HG03442 (cell line): ENCODE measurements around the gene ATRNL1.

Experiments used
- ATAC-seq: cut with Tn5 transposase; IDR thresholded peaks from one replicate; pipeline ENCODE4 v1.9.1; 2021; ENCODE audit warnings: mild to moderate bottlenecking, moderate library complexity; ENCODE audit not compliant: unreplicated experiment

ATRNL1 gene

DNA sequence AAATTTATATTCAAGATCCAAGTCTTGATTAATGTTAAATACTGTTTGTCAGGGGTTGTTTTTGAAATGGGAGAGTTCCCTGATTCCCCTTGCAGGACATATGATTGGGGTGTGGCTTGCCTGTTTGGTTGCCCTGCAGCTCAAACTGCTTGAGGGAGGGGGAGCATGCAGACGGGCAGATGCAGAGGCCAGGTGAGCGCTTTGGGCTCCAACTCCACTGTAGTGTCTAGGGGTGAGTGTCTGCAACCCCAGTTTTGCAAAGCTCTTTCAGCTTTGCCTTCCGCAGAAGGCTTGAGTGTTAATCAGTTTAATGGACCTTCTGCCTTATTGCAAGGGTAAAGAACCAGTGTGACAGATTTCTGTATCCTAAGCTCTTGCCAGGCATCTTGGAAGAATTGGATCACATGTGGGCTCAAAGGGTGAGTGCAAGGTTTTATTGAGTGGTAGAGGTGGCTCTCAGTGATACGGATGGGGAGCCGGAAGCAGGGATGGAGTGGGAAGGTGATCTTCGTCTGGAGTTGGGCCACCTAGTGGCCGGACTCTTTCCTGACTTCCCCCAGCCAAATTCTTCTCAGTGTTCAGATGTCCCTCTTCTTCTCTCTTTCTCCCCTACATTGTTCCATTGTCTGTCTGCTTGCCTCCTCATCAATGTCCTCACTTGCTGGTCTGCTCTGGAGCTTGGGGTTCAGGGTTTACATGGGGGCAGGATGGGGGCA, 479.7 kb downstream of the ATRNL1 start:
- no peak for ATAC-seq

- ATAC-seq, result no peak
These were observed 487.1 kb downstream of the ATRNL1 start for GRCh38 chr10:115580239-115580638.

DNA sequence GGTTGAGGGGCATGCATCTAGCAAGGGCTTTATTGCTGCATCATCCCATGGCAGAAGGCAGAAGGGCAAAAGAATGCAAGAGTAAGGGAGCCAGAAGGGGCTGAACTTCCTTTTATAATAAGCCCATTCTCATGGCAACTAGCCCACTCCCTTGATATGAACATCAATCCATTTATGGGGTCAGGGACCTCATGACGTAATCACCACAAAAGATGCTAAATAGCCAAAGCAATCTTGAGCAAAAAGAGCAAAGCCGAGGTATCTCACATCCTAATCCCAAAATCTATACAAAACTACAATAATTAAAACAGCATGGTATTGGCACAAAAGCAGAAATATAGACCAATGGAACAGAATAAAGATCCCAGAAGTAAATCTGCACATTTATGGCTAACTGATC, 499.9 kb downstream of the ATRNL1 start:
- no peak for ATAC-seq

DNA sequence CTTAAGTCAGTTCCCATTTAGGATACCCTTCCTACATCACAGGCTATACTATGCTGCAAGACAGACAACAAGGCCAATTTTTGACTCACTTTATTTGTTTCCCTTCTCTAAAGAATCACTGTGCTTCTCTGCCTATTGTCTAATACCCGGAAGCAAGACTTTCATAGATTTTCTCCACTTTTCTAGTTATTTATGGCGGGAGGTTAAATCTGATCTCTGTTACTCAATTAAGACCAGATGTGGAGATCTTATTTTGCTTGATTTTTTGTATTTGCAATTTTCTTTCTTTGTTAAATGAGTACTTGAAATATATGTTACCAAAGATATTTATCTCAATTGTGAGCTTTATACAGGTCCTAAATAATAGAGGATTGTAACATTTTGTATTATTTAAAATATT, 511.5 kb downstream of the ATRNL1 start:
- no peak for ATAC-seq

DNA sequence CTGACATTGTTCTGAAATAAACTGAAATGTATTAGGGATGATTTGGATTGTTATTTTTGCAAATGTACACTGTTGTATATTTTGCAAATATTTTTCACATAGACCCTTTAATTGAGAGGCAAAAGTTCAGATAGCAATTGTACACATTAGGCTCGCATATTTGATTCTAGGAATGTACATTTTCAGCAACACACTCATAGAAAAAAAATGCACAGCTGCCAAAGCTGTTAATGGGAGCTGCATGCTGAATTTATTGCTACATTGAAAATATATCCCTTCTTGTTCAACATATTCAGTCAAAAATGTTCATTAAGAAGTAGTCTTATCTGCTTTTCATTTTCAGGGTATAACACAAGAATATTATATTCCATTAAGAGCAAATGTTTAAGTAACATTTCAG, 512.9 kb downstream of the ATRNL1 start:
- ATAC-seq, result no peak

DNA sequence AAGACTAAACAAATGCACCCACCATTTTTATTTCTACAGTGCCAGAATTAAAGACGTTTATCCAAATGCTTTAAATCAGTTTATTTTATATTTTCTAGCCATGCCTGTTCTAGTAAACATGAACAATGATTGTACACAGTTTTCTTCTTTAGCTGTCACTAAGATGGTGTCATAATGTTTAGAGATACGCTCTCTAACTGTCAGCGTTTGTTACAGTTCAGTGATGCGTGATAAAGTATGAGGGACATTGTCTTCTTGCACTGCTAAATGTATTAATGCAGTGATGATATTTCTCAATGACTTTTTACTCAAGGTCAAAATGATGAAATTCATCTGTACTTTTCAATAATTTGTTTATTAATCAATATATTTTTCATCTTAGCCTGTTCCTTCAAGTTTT, 513.6 kb downstream of the ATRNL1 start:
- ATAC-seq, result no peak

- no peak for ATAC-seq
These were observed 531.3 kb downstream of the ATRNL1 start for GRCh38 chr10:115624448-115624847.

GRCh38 chr10:115628616-115629015, 535.5 kb downstream of the ATRNL1 start:
- ATAC-seq, result no peak

DNA sequence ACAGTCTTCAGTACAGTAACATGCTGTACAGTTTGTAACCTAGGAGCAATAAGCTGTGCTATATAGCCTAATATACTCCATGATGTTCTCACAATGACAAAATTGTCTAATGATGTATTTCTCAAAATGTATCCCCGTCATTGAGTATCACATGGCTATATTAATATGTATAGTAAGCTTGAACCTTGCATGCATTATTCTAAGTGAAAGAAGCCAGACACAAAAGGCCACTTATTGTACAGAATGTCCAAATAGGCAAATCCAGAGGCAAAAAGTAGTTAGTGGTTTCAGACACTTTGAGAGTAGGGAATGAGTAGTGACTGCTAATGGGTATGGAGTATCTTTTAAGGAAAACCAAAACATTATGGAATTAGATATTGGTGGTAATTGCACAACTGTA, 545.1 kb downstream of the ATRNL1 start:
- no peak for ATAC-seq

GRCh38 chr10:115649217-115649616, 556.1 kb downstream of the ATRNL1 start:
- no peak for ATAC-seq

- ATAC-seq, result no peak
These were observed 560.3 kb downstream of the ATRNL1 start for GRCh38 chr10:115653473-115653872.

DNA sequence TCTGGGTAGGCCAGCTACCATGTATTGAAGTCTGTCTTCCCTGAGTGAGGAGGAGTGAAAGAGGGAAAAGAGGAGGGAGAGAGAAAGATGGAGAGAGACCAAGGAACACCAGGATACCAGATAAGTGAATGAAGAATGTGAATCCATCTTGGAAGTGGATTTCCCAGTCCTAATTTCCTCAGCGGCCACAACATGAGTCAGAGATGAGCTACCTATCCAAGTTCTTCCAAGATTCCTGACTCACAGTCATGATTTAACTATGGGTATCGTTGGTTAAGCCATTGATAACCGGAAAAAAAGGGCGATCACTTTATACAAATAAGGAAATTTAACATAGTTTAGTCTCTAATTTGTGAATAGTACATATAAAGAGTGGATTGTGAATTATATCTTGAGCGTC, 561.8 kb downstream of the ATRNL1 start:
- ATAC-seq, result no peak

- no peak for ATAC-seq
These were observed 564.1 kb downstream of the ATRNL1 start for GRCh38 chr10:115657161-115657860.

DNA sequence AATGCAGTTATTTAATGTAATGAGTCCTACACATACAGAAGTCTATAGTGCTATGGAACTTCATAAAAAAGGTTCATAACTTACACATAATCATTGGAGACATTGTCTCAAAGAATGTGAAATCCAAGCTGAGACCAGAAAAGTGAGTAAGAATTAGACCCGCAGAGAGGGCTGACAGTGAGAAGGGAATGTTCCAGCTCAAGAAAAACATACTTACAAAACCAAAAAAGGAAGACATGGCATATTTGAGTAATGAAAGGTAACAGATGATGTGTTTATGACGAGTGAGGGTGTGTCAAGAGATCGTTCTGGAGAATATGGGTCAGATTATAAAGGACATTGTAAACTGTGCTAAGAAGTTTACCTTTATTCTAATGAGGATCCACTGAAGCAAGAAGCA, 566.5 kb downstream of the ATRNL1 start:
- ATAC-seq, result no peak

DNA sequence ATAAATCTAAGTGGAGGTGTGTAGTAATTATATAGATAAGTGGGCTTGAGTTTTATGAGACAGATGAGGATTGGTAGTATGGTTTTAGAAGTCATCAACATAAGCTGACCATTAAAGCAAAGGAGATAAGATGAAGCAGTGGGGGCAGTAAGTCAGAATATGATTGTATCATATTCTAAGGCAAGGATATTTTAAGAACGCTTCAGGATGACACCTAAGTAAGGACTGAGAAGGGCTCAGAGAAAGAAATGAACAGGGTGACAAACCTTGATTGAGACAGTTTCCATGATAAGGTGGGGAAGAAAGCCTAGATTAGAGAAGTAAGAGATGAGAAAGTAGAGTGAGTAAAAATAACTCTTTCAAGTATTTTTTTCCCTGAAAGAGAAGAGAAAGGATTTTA, 567.2 kb downstream of the ATRNL1 start:
- no peak for ATAC-seq

- ATAC-seq, result no peak
These were observed 569.3 kb downstream of the ATRNL1 start for GRCh38 chr10:115662422-115662821.

DNA sequence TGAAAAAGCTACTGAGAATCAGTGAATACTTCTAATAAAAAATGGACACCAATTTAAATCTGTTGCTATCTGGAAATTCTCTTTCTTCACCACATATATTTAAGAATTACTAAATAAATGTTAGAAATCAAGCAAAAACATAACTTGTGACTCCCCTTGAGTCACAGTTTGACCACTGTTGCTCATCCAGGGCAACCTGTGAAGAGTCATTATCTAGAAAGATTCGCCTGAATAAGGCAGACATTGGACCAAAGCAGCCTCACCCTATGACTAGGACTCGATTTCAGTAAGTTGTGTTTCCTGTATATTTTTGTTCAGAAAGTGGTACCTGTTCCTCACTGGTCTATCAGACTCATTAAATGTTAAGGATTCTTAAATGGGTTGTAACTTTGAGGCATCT, 572.4 kb downstream of the ATRNL1 start:
- no peak for ATAC-seq

GRCh38 chr10:115674496-115674895, 581.3 kb downstream of the ATRNL1 start:
- no peak for ATAC-seq

DNA sequence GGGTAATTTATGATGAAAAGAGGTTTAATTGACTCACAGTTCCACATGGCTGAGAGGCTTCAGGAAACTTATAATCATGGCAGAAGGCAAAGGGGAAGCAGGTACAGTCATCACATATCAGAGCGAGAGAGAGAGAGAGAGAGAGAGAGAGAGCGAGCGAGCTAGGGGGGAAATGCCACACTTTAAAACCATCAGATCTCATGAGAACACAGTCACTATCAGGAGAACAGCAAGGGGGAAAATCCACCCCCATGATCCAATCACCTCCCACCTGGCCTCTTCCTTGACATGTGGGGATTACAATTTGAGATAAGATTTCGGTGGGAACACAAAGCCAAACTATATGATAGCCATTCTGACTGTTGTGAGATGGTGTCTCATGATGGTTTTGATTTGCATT, 603.6 kb downstream of the ATRNL1 start:
- ATAC-seq, result no peak

DNA sequence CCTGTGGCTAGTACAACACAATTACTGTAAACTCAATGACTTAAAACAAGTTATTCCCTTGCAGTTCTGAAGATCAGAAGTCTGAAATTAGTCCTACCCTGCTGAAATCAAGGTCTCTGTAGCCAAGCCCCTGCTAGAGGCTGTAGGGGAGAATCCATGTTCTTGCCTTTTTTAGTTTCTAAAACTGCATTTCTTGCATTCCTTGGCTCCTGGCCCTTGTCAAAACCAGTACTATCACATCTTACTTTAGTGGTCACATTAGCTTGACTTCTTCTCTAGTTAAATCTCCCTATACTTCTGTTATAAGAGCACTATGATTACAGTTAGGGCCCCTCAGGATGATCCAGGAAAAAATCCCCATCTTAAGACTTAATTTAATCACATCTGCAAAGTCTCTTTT, 612.9 kb downstream of the ATRNL1 start:
- no peak for ATAC-seq

- ATAC-seq, result no peak
These were observed 613.4 kb downstream of the ATRNL1 start for GRCh38 chr10:115706488-115707076.

DNA sequence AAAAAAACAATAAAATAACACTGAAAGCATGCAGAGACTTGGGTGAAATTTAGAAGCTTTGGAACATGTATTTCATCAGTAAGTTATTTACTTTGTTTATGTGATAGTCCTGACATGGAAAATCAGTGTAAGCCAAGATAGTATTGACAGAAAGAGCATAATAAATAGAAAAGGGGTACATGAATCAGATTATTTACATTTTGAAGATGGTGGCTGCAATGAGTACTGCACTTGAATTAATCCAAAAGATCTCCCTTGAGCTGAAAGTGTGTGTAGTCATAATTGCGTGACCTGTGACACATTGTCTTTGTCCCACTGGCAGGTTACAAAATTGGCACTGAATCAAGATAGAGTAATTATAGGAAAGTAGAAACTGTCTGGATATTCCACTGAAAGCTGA, 617.0 kb downstream of the ATRNL1 start:
- ATAC-seq, result no peak
